ENCODE data around the gene HECTD2. TPM values are rescaled to one million over a fixed set of nuclear protein-coding genes. Genes with fewer than 3 reads are reported as not detected.

Gene HECTD2
- total and polyA plus RNA-seq, 3 donors from 2014 or later = 9.0 to 22.3 (median 20.3) TPM

GRCh38 chr10:91465261-91465660, 55.1 kb downstream of the HECTD2 start:
- WGBS, 2 donors = 93 to 95% methylated on average over 1 of the region's 1 CpG

GRCh38 chr10:91467114-91467513, 57.0 kb downstream of the HECTD2 start:
- Histone ChIP-seq H3K36me3 (ENCODE audit: low read depth, missing control alignments) (peaks cover 4% of the 10 kb centered on the region), H3K4me1 (no peaks in the 10 kb centered on the region), H3K27ac (no peak overlapping the region), H3K9me3 (no peaks in the 10 kb centered on the region), H3K27me3 (no peaks in the 10 kb centered on the region), H3K4me3 (no peak overlapping the region)
- TF ChIP-seq CTCF (IDR thresholded peaks at IDR 0.05) = no peak
- no peak for TF ChIP-seq POLR2A (IDR thresholded peaks at IDR 0.05)
- intact Hi-C loops (cut with DNase I; ENCODE audit: low total_unique reads) = no loop called here
- WGBS, 2 donors = 89 to 100% methylated on average over 3 to 4 of the region's 4 CpGs
- DNase-seq = no peak

More at GRCh38 chr10:91465261-91465660, 55.1 kb downstream of the HECTD2 start:
- Histone ChIP-seq H3K27me3 (no peaks in the 10 kb centered on the region), H3K9me3 (no peaks in the 10 kb centered on the region), H3K27ac (no peak overlapping the region), H3K4me1 (no peaks in the 10 kb centered on the region), H3K36me3 (ENCODE audit: low read depth, missing control alignments) (peaks cover 4% of the 10 kb centered on the region), H3K4me3 (no peak overlapping the region)
- no peak for TF ChIP-seq POLR2A (IDR thresholded peaks at IDR 0.05)
- TF ChIP-seq CTCF (IDR thresholded peaks at IDR 0.05) = no peak
- intact Hi-C loops (cut with DNase I; ENCODE audit: low total_unique reads) = no loop called here
- no peak for DNase-seq

DNA sequence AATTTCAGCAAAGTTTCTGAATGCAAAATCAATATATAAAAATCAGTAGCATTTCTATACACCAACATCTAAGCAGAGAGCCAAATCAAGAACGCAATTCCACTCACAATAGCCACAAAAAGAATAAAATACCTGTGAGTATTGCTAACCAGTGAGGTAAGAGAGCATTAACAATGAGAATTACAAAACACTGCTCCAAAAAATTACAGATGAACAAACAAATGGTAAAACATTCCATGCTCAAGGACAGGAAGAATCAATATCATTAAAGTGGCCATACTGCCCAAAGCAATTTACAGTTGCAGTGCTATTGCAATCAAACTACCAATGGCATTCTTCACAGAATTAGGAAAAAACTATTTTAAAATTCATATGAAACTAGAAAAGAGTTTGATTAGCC, 61.5 kb downstream of the HECTD2 start:
- intact Hi-C loops (cut with DNase I; ENCODE audit: low total_unique reads) = no loop called here

DNA sequence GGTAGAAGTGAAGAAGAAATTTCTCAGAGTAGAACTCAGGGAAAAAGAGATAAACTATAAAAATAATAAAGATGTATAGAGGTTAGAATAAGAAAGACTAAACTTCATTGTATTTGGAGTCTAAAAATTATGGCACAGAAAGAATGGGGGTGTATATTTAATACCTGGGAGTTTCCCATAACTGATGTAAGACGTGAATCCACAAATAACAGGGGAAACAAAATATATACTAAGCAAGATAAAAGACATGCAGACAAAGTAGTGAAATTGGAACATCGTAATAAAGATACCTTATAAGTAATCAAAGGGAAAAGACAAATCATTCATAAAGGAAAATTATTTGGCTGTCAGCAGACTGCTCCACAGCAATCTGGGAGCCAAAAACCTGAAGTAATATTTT, 62.8 kb downstream of the HECTD2 start:
- WGBS, 2 donors = 91% methylated on average over 2 of the region's 2 CpGs
- Histone ChIP-seq H3K36me3 (ENCODE audit: low read depth, missing control alignments) (no peaks in the 10 kb centered on the region), H3K27me3 (no peaks in the 10 kb centered on the region), H3K4me3 (no peak overlapping the region), H3K4me1 (no peaks in the 10 kb centered on the region), H3K9me3 (no peaks in the 10 kb centered on the region), H3K27ac (no peak overlapping the region)
- intact Hi-C loops (cut with DNase I; ENCODE audit: low total_unique reads) = no loop called here
- no peak for TF ChIP-seq POLR2A (IDR thresholded peaks at IDR 0.05)
- no peak for TF ChIP-seq CTCF (IDR thresholded peaks at IDR 0.05)
- no peak for DNase-seq

More for the DNA sequence above, 61.5 kb downstream of the HECTD2 start:
- H3K9me3 ChIP-seq = no peaks in the 10 kb centered on the region
- no peaks in the 10 kb centered on the region for H3K27me3 ChIP-seq
- no peaks in the 10 kb centered on the region for H3K4me1 ChIP-seq
- WGBS, 2 donors = 100% methylated on average over 1 of the region's 1 CpG
- TF ChIP-seq POLR2A (IDR thresholded peaks at IDR 0.05) (no peak), CTCF (IDR thresholded peaks at IDR 0.05) (no peak)
- H3K27ac ChIP-seq = no peak overlapping the region
- peaks cover 2% of the 10 kb centered on the region for H3K36me3 ChIP-seq (ENCODE audit: low read depth, missing control alignments)
- no peak overlapping the region for H3K4me3 ChIP-seq
- DNase-seq = no peak

DNA sequence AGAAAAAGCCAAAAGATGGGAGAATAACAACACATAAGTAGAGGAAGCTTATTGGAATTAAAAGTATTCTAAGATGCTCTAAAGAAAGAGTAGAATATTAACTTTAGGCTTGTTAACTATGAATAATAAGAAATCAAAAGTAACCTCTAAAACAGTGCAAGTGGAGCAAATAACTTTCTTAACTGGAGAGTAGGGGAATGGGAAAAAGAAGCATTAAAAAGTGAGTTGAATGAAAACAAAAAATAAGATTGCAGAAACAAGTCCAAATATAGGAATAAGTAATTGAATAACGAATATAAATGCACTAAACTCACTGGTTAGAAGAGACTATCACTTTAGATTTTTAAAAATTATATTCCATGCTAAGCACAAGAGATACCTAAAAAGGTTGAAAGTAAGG, 63.9 kb downstream of the HECTD2 start:
- WGBS, 2 donors = 93 to 96% methylated on average over 1 of the region's 1 CpG
- H3K4me3 ChIP-seq = no peak overlapping the region
- H3K4me1 ChIP-seq = no peaks in the 10 kb centered on the region
- intact Hi-C loops (cut with DNase I; ENCODE audit: low total_unique reads) = no loop called here
- no peak for DNase-seq
- no peak overlapping the region for H3K27ac ChIP-seq
- TF ChIP-seq CTCF (IDR thresholded peaks at IDR 0.05) = no peak
- no peaks in the 10 kb centered on the region for H3K36me3 ChIP-seq (ENCODE audit: low read depth, missing control alignments)
- no peaks in the 10 kb centered on the region for H3K9me3 ChIP-seq
- no peaks in the 10 kb centered on the region for H3K27me3 ChIP-seq
